ENCODE results near the gene P3H1. TPM values are rescaled to one million over a fixed set of nuclear protein-coding genes. Genes with fewer than 3 reads are reported as not detected.
"Not testable (repeated sequence)": the region's sequence is repeated elsewhere in the genome, so short reads cannot be mapped to it uniquely, and the experiment has no call there.

P3H1 gene
- total RNA-seq, 1 donor from 2014 or later = 22.3 TPM

DNA sequence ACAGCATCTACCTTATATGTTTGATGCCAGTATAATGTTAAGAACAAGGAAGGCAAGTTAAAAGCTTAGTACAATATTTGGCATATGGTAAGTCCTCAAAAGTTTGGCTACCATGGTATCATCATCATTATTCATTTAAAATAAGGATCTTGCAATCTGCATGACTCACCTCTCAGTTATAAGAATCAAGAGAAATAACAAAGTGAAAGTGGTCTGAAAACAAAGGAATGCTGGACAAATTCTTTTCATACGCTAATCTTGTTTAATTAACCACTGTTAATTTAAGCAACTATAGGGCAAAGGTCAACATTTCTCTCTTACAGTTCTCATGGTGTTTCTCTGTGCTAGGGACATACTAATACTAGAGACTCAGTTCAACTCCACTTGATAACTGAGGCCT lies 13.8 kb downstream of the P3H1 start:
- peaks cover 80% of the 10 kb centered on the region for H3K36me3 ChIP-seq
- no peak overlapping the region for H3K27ac ChIP-seq
- no peaks in the 10 kb centered on the region for H3K4me1 ChIP-seq
- no peak overlapping the region for H3K4me3 ChIP-seq
- DNase-seq (no peak), ATAC-seq (no peak)
- TF ChIP-seq, protein P1, sequence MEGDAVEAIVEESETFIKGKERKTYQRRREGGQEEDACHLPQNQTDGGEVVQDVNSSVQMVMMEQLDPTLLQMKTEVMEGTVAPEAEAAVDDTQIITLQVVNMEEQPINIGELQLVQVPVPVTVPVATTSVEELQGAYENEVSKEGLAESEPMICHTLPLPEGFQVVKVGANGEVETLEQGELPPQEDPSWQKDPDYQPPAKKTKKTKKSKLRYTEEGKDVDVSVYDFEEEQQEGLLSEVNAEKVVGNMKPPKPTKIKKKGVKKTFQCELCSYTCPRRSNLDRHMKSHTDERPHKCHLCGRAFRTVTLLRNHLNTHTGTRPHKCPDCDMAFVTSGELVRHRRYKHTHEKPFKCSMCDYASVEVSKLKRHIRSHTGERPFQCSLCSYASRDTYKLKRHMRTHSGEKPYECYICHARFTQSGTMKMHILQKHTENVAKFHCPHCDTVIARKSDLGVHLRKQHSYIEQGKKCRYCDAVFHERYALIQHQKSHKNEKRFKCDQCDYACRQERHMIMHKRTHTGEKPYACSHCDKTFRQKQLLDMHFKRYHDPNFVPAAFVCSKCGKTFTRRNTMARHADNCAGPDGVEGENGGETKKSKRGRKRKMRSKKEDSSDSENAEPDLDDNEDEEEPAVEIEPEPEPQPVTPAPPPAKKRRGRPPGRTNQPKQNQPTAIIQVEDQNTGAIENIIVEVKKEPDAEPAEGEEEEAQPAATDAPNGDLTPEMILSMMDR (IDR thresholded peaks at IDR 0.05) = no peak
- intact Hi-C loops (cut with DNase I) = no loop called here
- no peaks in the 10 kb centered on the region for H3K27me3 ChIP-seq
- no peaks in the 10 kb centered on the region for H3K9me3 ChIP-seq

DNA sequence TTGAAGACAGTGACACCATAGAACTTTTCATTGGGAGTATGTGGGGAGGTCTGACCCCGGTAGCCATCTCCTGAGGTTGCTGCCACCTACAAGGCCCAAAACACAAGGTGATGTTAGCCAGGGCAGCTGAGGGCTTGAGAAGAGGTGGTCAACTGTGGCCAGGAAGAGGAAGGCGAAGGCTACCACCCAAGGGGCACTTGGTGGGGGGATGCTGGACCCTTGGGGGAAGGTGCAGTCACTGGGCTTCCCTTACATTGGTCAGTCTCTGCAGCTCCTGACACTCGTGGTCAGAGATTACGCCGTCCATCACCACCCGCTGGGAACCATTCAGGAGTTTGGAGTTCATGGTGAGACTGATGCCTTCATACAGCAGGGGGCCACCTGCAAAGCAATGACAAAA lies 14.5 kb downstream of the P3H1 start:
- TF ChIP-seq, protein P1 (IDR thresholded peaks at IDR 0.05) = no peak
- intact Hi-C loops (cut with DNase I) = no loop called here
- ATAC-seq (no peak), DNase-seq (no peak)
- no peaks in the 10 kb centered on the region for H3K4me1 ChIP-seq
- no peaks in the 10 kb centered on the region for H3K27me3 ChIP-seq
- peaks cover 79% of the 10 kb centered on the region for H3K36me3 ChIP-seq
- H3K4me3 ChIP-seq = no peak overlapping the region
- H3K9me3 ChIP-seq = no peaks in the 10 kb centered on the region
- no peak overlapping the region for H3K27ac ChIP-seq

DNA sequence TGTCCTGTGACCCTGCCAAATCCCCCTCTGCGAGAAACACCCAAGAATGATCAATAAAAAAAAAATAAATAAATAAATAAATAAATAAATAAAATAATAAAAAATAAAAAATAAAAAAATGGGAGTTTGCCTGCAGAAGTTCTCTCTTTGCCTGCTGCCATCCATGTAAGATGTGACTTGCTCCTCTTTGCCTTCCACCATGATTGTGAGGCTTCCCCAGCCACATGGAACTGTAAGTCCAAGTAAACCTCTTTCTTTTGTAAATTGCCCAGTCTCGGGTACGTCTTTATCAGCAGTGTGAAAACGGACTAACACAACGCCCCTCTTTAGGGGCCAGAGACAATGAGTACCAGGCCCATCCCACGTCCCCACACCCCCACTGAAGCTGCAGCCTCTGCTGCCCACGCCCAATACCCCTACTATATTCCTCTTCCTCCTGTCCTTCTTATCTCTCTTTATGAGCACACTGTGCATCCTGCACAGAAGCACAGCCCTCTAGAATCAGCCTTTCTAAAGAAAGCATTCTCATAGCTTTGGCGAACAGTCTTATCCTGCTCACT lies 15.2 kb downstream of the P3H1 start:
- peaks cover 76% of the 10 kb centered on the region for H3K36me3 ChIP-seq
- intact Hi-C loops (cut with DNase I); H3K27me3 ChIP-seq; H3K4me1 ChIP-seq; H3K9me3 ChIP-seq; ATAC-seq; H3K27ac ChIP-seq; DNase-seq; H3K4me3 ChIP-seq: not testable (repeated sequence)

DNA sequence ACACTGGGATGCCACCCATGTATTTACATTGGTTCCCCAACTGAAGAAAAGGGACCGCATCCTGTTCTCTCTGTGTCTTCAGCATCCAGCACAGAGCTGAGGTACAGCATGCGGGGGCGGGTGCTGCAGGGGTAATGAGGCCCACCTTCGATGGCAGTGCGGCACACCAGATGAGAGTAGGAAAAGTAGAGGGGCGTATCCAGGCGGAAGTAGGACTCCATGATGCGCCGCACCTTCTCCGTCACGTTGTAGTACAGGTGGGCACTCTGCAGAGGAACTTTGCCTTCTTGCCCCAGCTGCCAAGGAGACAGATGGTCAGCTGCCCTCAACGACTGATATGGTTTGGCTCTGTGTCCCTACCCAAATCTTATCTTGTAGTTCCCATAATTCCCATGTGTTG lies 16.8 kb downstream of the P3H1 start:
- H3K4me3 ChIP-seq = no peak overlapping the region
- TF ChIP-seq, protein P1 (IDR thresholded peaks at IDR 0.05) = no peak
- intact Hi-C loops (cut with DNase I) = no loop called here
- ATAC-seq (no peak), DNase-seq (peak; percentile 34)
- no peaks in the 10 kb centered on the region for H3K27me3 ChIP-seq
- peaks cover 68% of the 10 kb centered on the region for H3K36me3 ChIP-seq
- H3K4me1 ChIP-seq = no peaks in the 10 kb centered on the region
- H3K9me3 ChIP-seq = no peaks in the 10 kb centered on the region
- H3K27ac ChIP-seq = no peak overlapping the region

DNA sequence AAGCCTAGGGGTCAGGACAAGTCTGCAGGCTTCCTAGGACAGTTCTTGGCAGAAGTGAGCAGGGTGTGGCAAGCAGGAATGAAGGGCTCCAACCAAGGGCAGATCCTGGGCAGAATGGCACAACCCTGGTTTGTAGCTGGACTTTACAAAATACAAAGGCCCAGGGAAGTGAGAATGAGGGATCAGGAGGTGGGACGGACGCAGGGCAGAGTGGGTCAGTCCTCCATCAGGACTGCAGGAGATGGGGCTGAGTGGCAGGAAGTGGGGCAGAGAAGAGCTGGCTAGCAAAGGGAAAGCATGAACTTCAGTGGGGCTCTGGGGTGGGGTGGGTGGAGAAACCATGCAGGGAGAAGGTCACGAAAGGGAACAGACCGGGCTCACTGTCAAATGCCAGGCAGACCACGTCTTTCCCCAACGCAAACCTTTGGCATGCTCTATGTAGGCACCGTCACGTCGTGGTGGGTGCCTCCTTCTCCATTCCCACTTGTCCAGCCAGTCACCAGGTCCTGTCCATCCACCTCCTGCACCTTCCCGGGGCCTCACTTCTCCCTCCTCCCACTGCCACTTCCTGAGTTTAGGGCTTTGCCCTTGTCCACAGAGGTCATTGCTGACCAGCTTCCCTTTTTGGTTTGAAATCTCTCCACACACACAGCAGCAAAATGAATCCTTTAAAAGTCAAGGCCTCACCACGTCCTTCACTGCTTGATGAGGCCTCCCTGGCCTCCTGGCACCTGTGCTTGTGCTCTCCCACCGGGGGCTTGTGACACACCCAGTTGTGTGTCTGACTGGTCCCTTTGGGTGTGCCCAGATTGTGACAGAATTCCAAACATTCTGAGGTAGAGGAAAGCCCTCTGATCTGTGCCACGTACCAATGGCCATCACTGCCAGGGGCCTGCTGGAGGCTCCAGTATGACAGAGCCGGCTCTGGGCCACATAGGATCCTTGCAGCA lies 18.1 kb downstream of the P3H1 start:
- Histone ChIP-seq H3K27me3 (no peaks in the 10 kb centered on the region), H3K4me3 (no peak overlapping the region), H3K9me3 (no peaks in the 10 kb centered on the region), H3K4me1 (no peaks in the 10 kb centered on the region), H3K36me3 (peaks cover 55% of the 10 kb centered on the region), H3K27ac (no peak overlapping the region)
- DNase-seq (peak; percentile 25), ATAC-seq (peak; percentile 64)
- TF ChIP-seq, protein P1 (IDR thresholded peaks at IDR 0.05) = no peak
- intact Hi-C loops (cut with DNase I) = loop anchor here (10.0 kb wide), 1 partner anchor 154 kb away; no protein-coding TSS in a partner anchor

DNA sequence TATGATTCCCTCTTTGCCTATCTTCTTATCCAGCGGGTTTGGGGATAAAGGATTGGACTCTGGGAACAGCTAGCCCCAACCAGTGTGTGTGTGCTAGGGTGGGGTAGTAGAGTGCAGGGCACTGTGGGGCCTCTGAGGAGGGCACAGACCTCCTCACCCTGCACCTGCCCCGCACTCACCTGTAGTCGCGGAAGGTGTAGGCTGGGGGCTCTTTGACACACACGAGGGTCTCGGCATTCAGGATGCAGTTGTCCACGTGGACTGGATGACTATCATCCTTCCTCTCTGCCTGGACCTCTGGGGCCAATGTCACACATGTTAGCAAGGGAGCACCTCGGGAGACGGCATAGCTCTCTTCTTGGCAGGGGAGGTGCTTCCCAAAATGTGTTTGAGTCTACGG lies 18.8 kb downstream of the P3H1 start:
- no peak overlapping the region for H3K27ac ChIP-seq
- no peaks in the 10 kb centered on the region for H3K4me1 ChIP-seq
- no peak overlapping the region for H3K4me3 ChIP-seq
- peaks cover 49% of the 10 kb centered on the region for H3K36me3 ChIP-seq
- no peaks in the 10 kb centered on the region for H3K27me3 ChIP-seq
- intact Hi-C loops (cut with DNase I) = loop anchor here (10.0 kb wide), 1 partner anchor 153 kb away; no protein-coding TSS in a partner anchor
- TF ChIP-seq, protein P1 (IDR thresholded peaks at IDR 0.05) = no peak
- DNase-seq = no peak
- no peaks in the 10 kb centered on the region for H3K9me3 ChIP-seq
- peak; percentile 3 for ATAC-seq
